GM19099 (cell line): ENCODE results near the gene DQX1.

ENCODE experiments used
- POLR2A ChIP-seq: IDR thresholded peaks from 3 replicates; pipeline ENCODE4 v1.6.1; 2011; ENCODE audit warnings: low read depth; ENCODE audit not compliant: insufficient read length; ENCODE audit errors: extremely low read depth

Gene DQX1

GRCh38 chr2:74474899-74475298, 51.1 kb downstream of the DQX1 start:
- TF ChIP-seq POLR2A: no peak

GRCh38 chr2:74474481-74474880, 51.5 kb downstream of the DQX1 start:
- TF ChIP-seq POLR2A: no peak

GRCh38 chr2:74472945-74473258, 53.1 kb downstream of the DQX1 start:
- TF ChIP-seq POLR2A: no peak

- TF ChIP-seq POLR2A: peak; percentile 91
These were observed 53.7 kb downstream of the DQX1 start, which contains the start of gene MRPL53 for GRCh38 chr2:74472086-74472944. Gene MRPL53, minus strand, starts transcription at chr2:74472680. Its CDS starts 20 bp downstream, at chr2:74472660.

GRCh38 chr2:74471332-74472065, 54.5 kb downstream of the DQX1 start:
- no peak for TF ChIP-seq POLR2A
